A673 (cell line): Measurements from ENCODE around the gene APOL2. TPM values are rescaled to one million over a fixed set of nuclear protein-coding genes. Genes with fewer than 3 reads are reported as not detected.
"Not testable (repeated sequence)": the region's sequence is repeated elsewhere in the genome, so short reads cannot be mapped to it uniquely, and the experiment has no call there.

Experiments used
- BruUV-seq: library from RNA; stranded (reverse); fragments of 400-500 nt; replicated peaks from 2 replicates; lab custom pipeline; 2021; lab: Mats Ljungman, UMichigan
- CTCF ChIA-PET: fragments of 300-600 bp; sonication (Branson Sonifier 250); formaldehyde crosslinking; loops from one replicate; lab custom pipeline; 2022; ENCODE audit warnings: antibody characterized with exemption; lab: Charles Lee
- POLR2A ChIA-PET: fragments of 300-600 bp; sonication (Branson Sonifier 250); formaldehyde crosslinking; loops from one replicate; lab custom pipeline; 2022; ENCODE audit warnings: antibody characterized with exemption; ENCODE audit not compliant: low non-redundant PET; lab: Charles Lee
- DNase-seq: peaks from one replicate; pipeline ENCODE4 v3.0.0-alpha.2; 2015; ENCODE audit warnings: low spot score
- H3K27ac ChIP-seq: fragments of 200-600 bp; sonication (generic); 2 replicates; pipeline ENCODE4 v1.5.1; 2016; ENCODE audit warnings: mixed run types, low read depth, mild to moderate bottlenecking, mixed read lengths, antibody characterized with exemption, low read length; ENCODE audit not compliant: poor library complexity, severe bottlenecking
- H3K27me3 ChIP-seq: fragments of 200-600 bp; sonication (generic); replicated peaks from 2 replicates; pipeline ENCODE4 v1.6.1; 2017; ENCODE audit warnings: mixed run types, low read depth, mild to moderate bottlenecking, mixed read lengths, antibody characterized with exemption, low read length; ENCODE audit not compliant: insufficient read depth, poor library complexity
- H3K36me3 ChIP-seq: fragments of 200-600 bp; sonication (generic); 2 replicates; pipeline ENCODE4 v1.6.1; 2016; ENCODE audit warnings: mixed run types, mild to moderate bottlenecking, mixed read lengths, antibody characterized with exemption, low read length; ENCODE audit not compliant: insufficient read depth, poor library complexity, severe bottlenecking
- H3K4me1 ChIP-seq: fragments of 200-600 bp; sonication (generic); 2 replicates; pipeline ENCODE4 v1.6.1; 2017; ENCODE audit warnings: mixed run types, mild to moderate bottlenecking, mixed read lengths, antibody characterized with exemption, low read length; ENCODE audit not compliant: insufficient read depth, poor library complexity, severe bottlenecking
- H3K4me3 ChIP-seq: fragments of 200-600 bp; sonication (generic); 2 replicates; pipeline ENCODE4 v1.5.1; 2016; ENCODE audit warnings: low read depth, mixed run types, mild to moderate bottlenecking, mixed read lengths, low read length; ENCODE audit not compliant: poor library complexity, severe bottlenecking
- H3K9me3 ChIP-seq: fragments of 200-600 bp; sonication (generic); 2 replicates; pipeline ENCODE4 v1.6.1; 2016; ENCODE audit warnings: mixed run types, low read depth, mild to moderate bottlenecking, mixed read lengths, antibody characterized with exemption, low read length; ENCODE audit not compliant: poor library complexity, severe bottlenecking
- CTCF ChIP-seq: fragments of 300-800, 200-600 bp; sonication (generic); conservative IDR thresholded peaks from 2 replicates; pipeline ENCODE4 v1.5.1; 2017; ENCODE audit warnings: low read depth, mild to moderate bottlenecking, antibody characterized with exemption, low read length, moderate library complexity, mixed read lengths
- EZH2 ChIP-seq: fragments of 200-600 bp; sonication (generic); IDR thresholded peaks from 2 replicates; pipeline ENCODE4 v1.6.1; 2017; ENCODE audit warnings: borderline replicate concordance, low read depth, mild to moderate bottlenecking, mixed read lengths, antibody characterized with exemption, low read length; ENCODE audit not compliant: poor library complexity, severe bottlenecking
- intact Hi-C: fragments of 100-400 bp; cut with micrococcal nuclease; formaldehyde crosslinking; loops from one replicate; pipeline ENCODE4 v1.10.0; 2022; ENCODE audit not compliant: unreplicated experiment
- total RNA-seq: library from RNA; stranded (reverse); gene quantifications from 2 replicates; pipeline ENCODE4 v1.2.3, GENCODE V29; 2021

APOL2 gene
- total RNA-seq, 1 experiment from 2014 or later: 45.1 TPM

- H3K27ac ChIP-seq, BruUV-seq, H3K9me3 ChIP-seq, H3K27me3 ChIP-seq, DNase-seq, POLR2A ChIA-PET, H3K4me3 ChIP-seq, H3K36me3 ChIP-seq, intact Hi-C loops: not testable (repeated sequence)
- H3K4me1 ChIP-seq: peaks cover 16% of the 10 kb centered on the region
- 0 out of 2 replicates have a peak, but pooled peaks have one; percentile 15 for TF ChIP-seq CTCF
- CTCF ChIA-PET: interaction anchor here (0.5 kb wide), 1 partner anchor 64 kb away, joined by 3 read pairs; no protein-coding TSS in a partner anchor
These were observed 22.3 kb upstream of the APOL2 start for GRCh38 chr22:36261675-36262074.

GRCh38 chr22:36259615-36260300 lies 20.4 kb upstream of the APOL2 start:
- TF ChIP-seq CTCF (no peak), EZH2 (no peak)
- no peaks in the 10 kb centered on the region for H3K27me3 ChIP-seq
- ChIA-PET CTCF (no interaction called here), POLR2A (no interaction called here)
- no peaks in the 10 kb centered on the region for H3K36me3 ChIP-seq
- H3K4me1 ChIP-seq: peaks cover 16% of the 10 kb centered on the region
- H3K9me3 ChIP-seq: no peaks in the 10 kb centered on the region
- H3K4me3 ChIP-seq: no peak overlapping the region
- H3K27ac ChIP-seq: no peak overlapping the region
- no peak for DNase-seq
- intact Hi-C loops: no loop called here
- BruUV-seq: no TSS peak

GRCh38 chr22:36258701-36259614 lies 19.6 kb upstream of the APOL2 start:
- no peak for TF ChIP-seq EZH2
- no peak for TF ChIP-seq CTCF
- ChIA-PET POLR2A (interaction anchor here (0.5 kb wide), 1 partner anchor 120 kb away, joined by 6 read pairs; no protein-coding TSS in a partner anchor), CTCF (interaction anchor here (0.6 kb wide), 1 partner anchor 245 kb away, joined by 3 read pairs; no protein-coding TSS in a partner anchor)
- peak; percentile 43 for DNase-seq
- Histone ChIP-seq H3K4me3 (no peak overlapping the region), H3K9me3 (no peaks in the 10 kb centered on the region), H3K36me3 (no peaks in the 10 kb centered on the region), H3K27ac (peak overlapping the region; percentile 21), H3K27me3 (no peaks in the 10 kb centered on the region), H3K4me1 (peaks cover 16% of the 10 kb centered on the region)
- intact Hi-C loops: no loop called here
- no TSS peak for BruUV-seq
